ENCODE data around the gene SERPINB13.

SERPINB13 gene

GRCh38 chr18:63567825-63568224 lies 19.3 kb upstream of the SERPINB13 start:
- ATAC-seq, result no peak
- TF ChIP-seq TOX (CRISPR knock-in tag; IDR thresholded peaks at IDR 0.05; ENCODE audit: borderline replicate concordance) (no peak), ZNF565 (CRISPR knock-in tag; conservative IDR thresholded peaks at IDR 0.05; ENCODE audit: low read depth) (no peak), CSDC2 (CRISPR knock-in tag; IDR thresholded peaks at IDR 0.05) (no peak), TSHZ2 (CRISPR knock-in tag; IDR thresholded peaks at IDR 0.05) (no peak), ZC3H10 (CRISPR knock-in tag; IDR thresholded peaks at IDR 0.05) (no peak), POU6F1 (CRISPR knock-in tag; IDR thresholded peaks at IDR 0.05; ENCODE audit: borderline replicate concordance, low read depth) (no peak), GLIS3 (CRISPR knock-in tag; IDR thresholded peaks at IDR 0.05) (no peak), ZNF70 (CRISPR knock-in tag; IDR thresholded peaks at IDR 0.05) (no peak), BACH2 (CRISPR knock-in tag; IDR thresholded peaks at IDR 0.05; ENCODE audit: borderline replicate concordance) (no peak), TCF4 (CRISPR knock-in tag; IDR thresholded peaks at IDR 0.05; ENCODE audit: borderline replicate concordance) (no peak), ARNTL (CRISPR knock-in tag; IDR thresholded peaks at IDR 0.05; ENCODE audit: borderline replicate concordance, low read depth) (no peak)

- ATAC-seq, result no peak
- TF ChIP-seq PATZ1 (CRISPR knock-in tag; IDR thresholded peaks at IDR 0.05; ENCODE audit: borderline replicate concordance) (no peak), TSHZ2 (CRISPR knock-in tag; IDR thresholded peaks at IDR 0.05) (no peak), ZNF565 (CRISPR knock-in tag; conservative IDR thresholded peaks at IDR 0.05; ENCODE audit: low read depth) (no peak), OSR1 (CRISPR knock-in tag; IDR thresholded peaks at IDR 0.05) (no peak), BACH2 (CRISPR knock-in tag; IDR thresholded peaks at IDR 0.05; ENCODE audit: borderline replicate concordance) (no peak), GLIS3 (CRISPR knock-in tag; IDR thresholded peaks at IDR 0.05) (no peak), ZC3H10 (CRISPR knock-in tag; IDR thresholded peaks at IDR 0.05) (no peak), POU6F1 (CRISPR knock-in tag; IDR thresholded peaks at IDR 0.05; ENCODE audit: borderline replicate concordance, low read depth) (no peak), RARB (CRISPR knock-in tag; IDR thresholded peaks at IDR 0.05) (no peak), SNAI2 (CRISPR knock-in tag; IDR thresholded peaks at IDR 0.05) (no peak), PPARA (CRISPR knock-in tag; IDR thresholded peaks at IDR 0.05; ENCODE audit: borderline replicate concordance) (no peak), ZFP3 (CRISPR knock-in tag; IDR thresholded peaks at IDR 0.05) (no peak), ZNF70 (CRISPR knock-in tag; IDR thresholded peaks at IDR 0.05) (no peak), ARNTL (CRISPR knock-in tag; IDR thresholded peaks at IDR 0.05; ENCODE audit: borderline replicate concordance, low read depth) (no peak), ZNF8 (CRISPR knock-in tag; IDR thresholded peaks at IDR 0.05) (no peak), TCF4 (CRISPR knock-in tag; IDR thresholded peaks at IDR 0.05; ENCODE audit: borderline replicate concordance) (no peak), CSRNP3 (CRISPR knock-in tag; IDR thresholded peaks at IDR 0.05) (no peak), ZFP30 (CRISPR knock-in tag; IDR thresholded peaks at IDR 0.05) (no peak), ISL1 (CRISPR knock-in tag; IDR thresholded peaks at IDR 0.05) (no peak), CSDC2 (CRISPR knock-in tag; IDR thresholded peaks at IDR 0.05) (no peak)
These were observed 16.4 kb upstream of the SERPINB13 start for GRCh38 chr18:63570721-63571120.

All from SK-N-SH treated with all-trans-retinoic acid at 6 μM for 48 hours (cell line).